ENCODE measurements around the gene C6orf120.

DNA sequence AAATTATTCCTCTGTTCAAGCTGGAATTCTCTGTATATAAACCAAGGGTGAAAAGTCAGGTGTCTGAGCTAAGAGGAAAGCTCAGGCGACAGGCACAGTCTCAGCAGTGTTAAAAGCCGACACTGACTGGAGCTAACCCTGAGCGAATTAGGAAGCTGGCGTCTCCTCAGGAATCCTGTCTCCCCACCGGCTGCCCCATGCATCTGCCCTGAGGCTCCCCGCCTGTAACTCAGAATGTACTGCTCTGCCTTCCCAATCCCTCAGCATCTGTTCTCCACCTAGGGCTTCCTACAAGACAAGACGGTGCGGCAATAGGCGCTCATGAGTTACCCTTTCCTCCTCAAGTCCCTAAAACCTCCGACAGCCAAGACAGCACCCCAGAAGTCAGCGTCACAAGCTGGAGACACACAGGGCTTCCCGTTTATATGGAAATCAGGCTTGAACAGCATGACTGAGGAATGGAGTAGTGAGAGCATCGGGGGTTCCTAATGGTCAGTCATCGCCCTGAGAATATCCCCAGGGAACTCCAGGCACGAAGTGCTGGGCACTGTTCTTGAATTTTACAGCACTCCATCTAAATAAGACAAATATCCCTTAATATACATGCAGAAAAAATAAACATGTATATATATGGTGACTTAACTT lies 33.6 kb upstream of the C6orf120 start:
- TF ChIP-seq SPI1 (IDR thresholded peaks at IDR 0.05; ENCODE audit: low read depth, low read length) (no peak), POLR2A (IDR thresholded peaks at IDR 0.05; ENCODE audit: low read depth, low read length) (no peak), TAF1 (IDR thresholded peaks at IDR 0.05; ENCODE audit: low read depth, low read length) (no peak), POLR2AphosphoS5 (IDR thresholded peaks at IDR 0.05; ENCODE audit: low read depth, low read length) (no peak), POU2F2 (IDR thresholded peaks at IDR 0.05; ENCODE audit: low read depth, low read length) (no peak)

Data from GM12891 (cell line).